Stromal cell of bone marrow (primary cell): Measurements from ENCODE around the gene OSBPL2.

Experiments
- DNase-seq: peaks from one replicate; pipeline ENCODE4 v3.0.0-alpha.2; 2012; ENCODE audit warnings: low read depth

Gene OSBPL2

GRCh38 chr20:62301773-62302340, 63.5 kb downstream of the OSBPL2 start:
- DNase-seq: peak; percentile 91

GRCh38 chr20:62302341-62303061, 64.2 kb downstream of the OSBPL2 start, which contains the start of gene ADRM1:
TSS of gene ADRM1 (plus strand) at chr20:62302997. CDS start at chr20:62303569, 572 bp downstream.
- peak; percentile 90 for DNase-seq

- DNase-seq: no peak
Observed at GRCh38 chr20:62303062-62303339, 64.7 kb downstream of the OSBPL2 start.

- DNase-seq: no peak
Observed at GRCh38 chr20:62303340-62304226, 65.3 kb downstream of the OSBPL2 start.

GRCh38 chr20:62304331-62305148, 66.2 kb downstream of the OSBPL2 start:
- no peak for DNase-seq

- no peak for DNase-seq
Observed at GRCh38 chr20:62305149-62305764, 66.9 kb downstream of the OSBPL2 start.

- DNase-seq: no peak
Observed at GRCh38 chr20:62305765-62306413, 67.6 kb downstream of the OSBPL2 start.

GRCh38 chr20:62306414-62307187, 68.3 kb downstream of the OSBPL2 start:
- DNase-seq: no peak

- no peak for DNase-seq
Observed at GRCh38 chr20:62307226-62308101, 69.1 kb downstream of the OSBPL2 start.

- DNase-seq: no peak
Observed at GRCh38 chr20:62308102-62308822, 69.9 kb downstream of the OSBPL2 start.

- DNase-seq: no peak
Observed at GRCh38 chr20:62309198-62309944, 71.0 kb downstream of the OSBPL2 start.

- DNase-seq: no peak
Observed at GRCh38 chr20:62309947-62310756, 71.8 kb downstream of the OSBPL2 start.

- DNase-seq: no peak
Observed at GRCh38 chr20:62310757-62311121, 72.4 kb downstream of the OSBPL2 start.

- no peak for DNase-seq
Observed at GRCh38 chr20:62311150-62311549, 72.8 kb downstream of the OSBPL2 start.

- DNase-seq: no peak
Observed at GRCh38 chr20:62311832-62312661, 73.7 kb downstream of the OSBPL2 start.

- no peak for DNase-seq
Observed at GRCh38 chr20:62312662-62312977, 74.3 kb downstream of the OSBPL2 start.
